Nephron (organoid): ENCODE measurements around the gene LRRIQ4.

ENCODE experiments used
- H3K27ac Mint-ChIP-seq, 3 experiments: 2 replicates each; pipeline ENCODE4 v1.8.0; 2020; ENCODE audit warnings: mixed read lengths in 3 of 3, mild to moderate bottlenecking in 2 of 3, moderate library complexity in 1 of 3
- H3K27me3 Mint-ChIP-seq: 2 replicates; pipeline ENCODE4 v1.8.0; 2021; ENCODE audit warnings: low read depth, mild to moderate bottlenecking, moderate library complexity, mixed read lengths
- H3K36me3 Mint-ChIP-seq: 2 replicates; pipeline ENCODE4 v1.8.0; 2020; ENCODE audit warnings: low read depth, mixed read lengths
- H3K4me1 Mint-ChIP-seq: 2 replicates; pipeline ENCODE4 v1.8.0; 2020; ENCODE audit warnings: mixed read lengths
- H3K4me3 Mint-ChIP-seq, 3 experiments: 2 replicates each; pipeline ENCODE4 v1.8.0; 2020; ENCODE audit warnings: mild to moderate bottlenecking in 3 of 3, mixed read lengths in 3 of 3, moderate library complexity in 2 of 3
- H3K9me3 Mint-ChIP-seq: 2 replicates; pipeline ENCODE4 v1.8.0; 2020; ENCODE audit warnings: mixed read lengths
- TF ChIP-seq, protein P1 (sequence below), 3 experiments: fragments of 200-600 bp; sonication (generic); IDR thresholded peaks; one replicate each; pipeline ENCODE4 v1.5.0; 2021; ENCODE audit warnings: antibody characterized with exemption in 3 of 3; ENCODE audit not compliant: unreplicated experiment in 3 of 3

The LRRIQ4 gene

GRCh38 chr3:169850618-169851017, 37.9 kb downstream of the LRRIQ4 start:
- TF ChIP-seq, protein P1, sequence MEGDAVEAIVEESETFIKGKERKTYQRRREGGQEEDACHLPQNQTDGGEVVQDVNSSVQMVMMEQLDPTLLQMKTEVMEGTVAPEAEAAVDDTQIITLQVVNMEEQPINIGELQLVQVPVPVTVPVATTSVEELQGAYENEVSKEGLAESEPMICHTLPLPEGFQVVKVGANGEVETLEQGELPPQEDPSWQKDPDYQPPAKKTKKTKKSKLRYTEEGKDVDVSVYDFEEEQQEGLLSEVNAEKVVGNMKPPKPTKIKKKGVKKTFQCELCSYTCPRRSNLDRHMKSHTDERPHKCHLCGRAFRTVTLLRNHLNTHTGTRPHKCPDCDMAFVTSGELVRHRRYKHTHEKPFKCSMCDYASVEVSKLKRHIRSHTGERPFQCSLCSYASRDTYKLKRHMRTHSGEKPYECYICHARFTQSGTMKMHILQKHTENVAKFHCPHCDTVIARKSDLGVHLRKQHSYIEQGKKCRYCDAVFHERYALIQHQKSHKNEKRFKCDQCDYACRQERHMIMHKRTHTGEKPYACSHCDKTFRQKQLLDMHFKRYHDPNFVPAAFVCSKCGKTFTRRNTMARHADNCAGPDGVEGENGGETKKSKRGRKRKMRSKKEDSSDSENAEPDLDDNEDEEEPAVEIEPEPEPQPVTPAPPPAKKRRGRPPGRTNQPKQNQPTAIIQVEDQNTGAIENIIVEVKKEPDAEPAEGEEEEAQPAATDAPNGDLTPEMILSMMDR (IDR thresholded peaks at IDR 0.05; ENCODE audit: unreplicated experiment in 3 of 3): no peak
- Mint-ChIP-seq H3K27ac (no peak overlapping the region), H3K4me3 (no peak overlapping the region), H3K27me3 (no peaks in the 10 kb centered on the region), H3K4me1 (no peaks in the 10 kb centered on the region), H3K9me3 (no peaks in the 10 kb centered on the region), H3K36me3 (no peaks in the 10 kb centered on the region)

DNA sequence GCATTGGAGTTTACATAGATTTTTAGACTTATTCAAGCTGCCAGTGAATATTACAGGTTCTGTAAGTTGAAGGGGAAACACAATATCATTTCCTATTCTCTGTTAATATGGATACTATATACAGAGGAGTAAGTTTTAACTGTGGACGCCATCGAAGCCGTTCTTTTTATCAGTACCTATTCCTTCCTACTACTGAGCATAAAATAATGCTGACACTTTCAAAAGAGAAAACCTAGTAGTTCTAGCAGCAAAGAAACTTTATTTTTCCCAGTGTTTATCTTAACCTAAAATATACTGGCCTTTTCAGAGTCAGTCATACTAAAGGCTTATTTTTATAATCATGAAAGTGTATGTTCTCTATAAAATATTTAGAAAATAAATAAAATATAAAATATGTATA, 42.8 kb downstream of the LRRIQ4 start:
- Mint-ChIP-seq H3K9me3 (no peaks in the 10 kb centered on the region), H3K4me3 (no peak overlapping the region), H3K4me1 (no peaks in the 10 kb centered on the region), H3K27me3 (no peaks in the 10 kb centered on the region), H3K36me3 (no peaks in the 10 kb centered on the region), H3K27ac (no peak overlapping the region)
- TF ChIP-seq, protein P1 (IDR thresholded peaks at IDR 0.05; ENCODE audit: unreplicated experiment in 3 of 3): no peak

- no peak overlapping the region for H3K4me3 Mint-ChIP-seq
- no peaks in the 10 kb centered on the region for H3K27me3 Mint-ChIP-seq
- no peaks in the 10 kb centered on the region for H3K36me3 Mint-ChIP-seq
- H3K27ac Mint-ChIP-seq: no peak overlapping the region
- no peaks in the 10 kb centered on the region for H3K9me3 Mint-ChIP-seq
- TF ChIP-seq, protein P1 (IDR thresholded peaks at IDR 0.05; ENCODE audit: unreplicated experiment in 3 of 3): no peak
- H3K4me1 Mint-ChIP-seq: no peaks in the 10 kb centered on the region
Measured at GRCh38 chr3:169857811-169858210, 45.1 kb downstream of the LRRIQ4 start.

- H3K4me1 Mint-ChIP-seq: no peaks in the 10 kb centered on the region
- peaks cover 4% of the 10 kb centered on the region for H3K27me3 Mint-ChIP-seq
- H3K9me3 Mint-ChIP-seq: no peaks in the 10 kb centered on the region
- H3K36me3 Mint-ChIP-seq: no peaks in the 10 kb centered on the region
- H3K4me3 Mint-ChIP-seq: no peak overlapping the region
- no peak overlapping the region for H3K27ac Mint-ChIP-seq
- TF ChIP-seq, protein P1 (IDR thresholded peaks at IDR 0.05; ENCODE audit: unreplicated experiment in 3 of 3): no peak
Measured at GRCh38 chr3:169861871-169862270, 49.2 kb downstream of the LRRIQ4 start.

GRCh38 chr3:169863458-169863899, 50.8 kb downstream of the LRRIQ4 start:
- Mint-ChIP-seq H3K4me3 (no peak overlapping the region), H3K9me3 (no peaks in the 10 kb centered on the region), H3K4me1 (no peaks in the 10 kb centered on the region), H3K36me3 (no peaks in the 10 kb centered on the region), H3K27ac (no peak overlapping the region), H3K27me3 (peaks cover 9% of the 10 kb centered on the region)
- TF ChIP-seq, protein P1 (IDR thresholded peaks at IDR 0.05; ENCODE audit: unreplicated experiment in 3 of 3): peak; percentile 85 to 90 (median 88)

GRCh38 chr3:169864270-169864669, 51.6 kb downstream of the LRRIQ4 start:
- H3K27ac Mint-ChIP-seq: no peak overlapping the region

More at GRCh38 chr3:169864270-169864669, 51.6 kb downstream of the LRRIQ4 start:
- Mint-ChIP-seq H3K36me3 (no peaks in the 10 kb centered on the region), H3K27me3 (peaks cover 9% of the 10 kb centered on the region), H3K4me3 (no peak overlapping the region), H3K9me3 (no peaks in the 10 kb centered on the region), H3K4me1 (no peaks in the 10 kb centered on the region)
- TF ChIP-seq, protein P1 (IDR thresholded peaks at IDR 0.05; ENCODE audit: unreplicated experiment in 3 of 3): no peak
